IMR-90 (cell line): ENCODE results near the gene CTNNA2.

Experiments
- CEBPB ChIP-seq: IDR thresholded peaks from 2 replicates; pipeline ENCODE4 v1.6.1; 2012; ENCODE audit warnings: low read depth, low read length, improper control_type of control experiment
- CHD1 ChIP-seq: IDR thresholded peaks from 2 replicates; pipeline ENCODE4 v1.6.1; 2012; ENCODE audit warnings: low read depth, low read length, improper control_type of control experiment
- MAFK ChIP-seq: IDR thresholded peaks from 2 replicates; pipeline ENCODE4 v1.6.1; 2012; ENCODE audit warnings: low read depth, low read length, improper control_type of control experiment
- MAZ ChIP-seq: IDR thresholded peaks from 2 replicates; pipeline ENCODE4 v1.6.1; 2012; ENCODE audit warnings: low read depth, mild to moderate bottlenecking, low read length, improper control_type of control experiment, moderate library complexity, borderline replicate concordance
- POLR2A ChIP-seq: IDR thresholded peaks from 2 replicates; pipeline ENCODE4 v1.6.1; 2012; ENCODE audit warnings: mild to moderate bottlenecking, low read depth, low read length
- RFX5 ChIP-seq: IDR thresholded peaks from 2 replicates; pipeline ENCODE4 v1.8.0; 2012; ENCODE audit warnings: low read depth, mild to moderate bottlenecking, low read length, moderate library complexity
- TF ChIP-seq, protein P1 (sequence below): conservative IDR thresholded peaks from 2 replicates; pipeline ENCODE4 v1.5.1; 2012; ENCODE audit warnings: mild to moderate bottlenecking, low read depth, low read length, improper control_type of control experiment
- TF ChIP-seq, protein P2 (sequence below): fragments of 150-350 bp; IDR thresholded peaks from 2 replicates; pipeline ENCODE4 v1.6.1; 2016; ENCODE audit warnings: low read depth, mild to moderate bottlenecking, low read length, moderate library complexity, borderline replicate concordance
- TF ChIP-seq, protein P3 (sequence below): fragments of 150-350 bp; IDR thresholded peaks from 2 replicates; pipeline ENCODE4 v1.6.1; 2017; ENCODE audit warnings: mild to moderate bottlenecking, antibody characterized with exemption, low read length, low read depth

DNA sequence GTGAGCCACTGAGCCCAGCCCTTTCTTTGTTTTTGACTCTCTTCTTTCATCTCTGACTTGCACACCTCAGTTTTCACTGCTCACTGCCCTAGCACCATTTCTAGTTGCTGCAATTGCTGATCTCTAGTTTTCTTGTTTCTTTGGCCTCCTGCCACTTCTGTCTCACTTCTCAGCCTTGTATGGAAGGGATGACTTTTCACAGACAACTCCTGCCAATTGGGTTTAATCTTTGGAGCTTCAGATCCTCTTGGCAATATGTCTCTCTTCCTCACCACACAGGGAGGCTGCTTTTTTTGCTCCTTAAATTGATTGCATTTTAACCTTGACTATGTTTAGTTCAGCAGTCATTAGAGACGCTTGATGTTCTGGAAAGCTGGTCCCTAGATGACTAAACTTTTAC lies 323.1 kb downstream of the CTNNA2 start:
- TF ChIP-seq, protein P1, sequence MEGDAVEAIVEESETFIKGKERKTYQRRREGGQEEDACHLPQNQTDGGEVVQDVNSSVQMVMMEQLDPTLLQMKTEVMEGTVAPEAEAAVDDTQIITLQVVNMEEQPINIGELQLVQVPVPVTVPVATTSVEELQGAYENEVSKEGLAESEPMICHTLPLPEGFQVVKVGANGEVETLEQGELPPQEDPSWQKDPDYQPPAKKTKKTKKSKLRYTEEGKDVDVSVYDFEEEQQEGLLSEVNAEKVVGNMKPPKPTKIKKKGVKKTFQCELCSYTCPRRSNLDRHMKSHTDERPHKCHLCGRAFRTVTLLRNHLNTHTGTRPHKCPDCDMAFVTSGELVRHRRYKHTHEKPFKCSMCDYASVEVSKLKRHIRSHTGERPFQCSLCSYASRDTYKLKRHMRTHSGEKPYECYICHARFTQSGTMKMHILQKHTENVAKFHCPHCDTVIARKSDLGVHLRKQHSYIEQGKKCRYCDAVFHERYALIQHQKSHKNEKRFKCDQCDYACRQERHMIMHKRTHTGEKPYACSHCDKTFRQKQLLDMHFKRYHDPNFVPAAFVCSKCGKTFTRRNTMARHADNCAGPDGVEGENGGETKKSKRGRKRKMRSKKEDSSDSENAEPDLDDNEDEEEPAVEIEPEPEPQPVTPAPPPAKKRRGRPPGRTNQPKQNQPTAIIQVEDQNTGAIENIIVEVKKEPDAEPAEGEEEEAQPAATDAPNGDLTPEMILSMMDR = no peak
- TF ChIP-seq, protein P2, sequence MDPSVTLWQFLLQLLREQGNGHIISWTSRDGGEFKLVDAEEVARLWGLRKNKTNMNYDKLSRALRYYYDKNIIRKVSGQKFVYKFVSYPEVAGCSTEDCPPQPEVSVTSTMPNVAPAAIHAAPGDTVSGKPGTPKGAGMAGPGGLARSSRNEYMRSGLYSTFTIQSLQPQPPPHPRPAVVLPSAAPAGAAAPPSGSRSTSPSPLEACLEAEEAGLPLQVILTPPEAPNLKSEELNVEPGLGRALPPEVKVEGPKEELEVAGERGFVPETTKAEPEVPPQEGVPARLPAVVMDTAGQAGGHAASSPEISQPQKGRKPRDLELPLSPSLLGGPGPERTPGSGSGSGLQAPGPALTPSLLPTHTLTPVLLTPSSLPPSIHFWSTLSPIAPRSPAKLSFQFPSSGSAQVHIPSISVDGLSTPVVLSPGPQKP = no peak
- no peak for TF ChIP-seq POLR2A
- TF ChIP-seq MAFK = no peak
- TF ChIP-seq CHD1 = no peak
- no peak for TF ChIP-seq CEBPB
- no peak for TF ChIP-seq MAZ
- TF ChIP-seq, protein P3, sequence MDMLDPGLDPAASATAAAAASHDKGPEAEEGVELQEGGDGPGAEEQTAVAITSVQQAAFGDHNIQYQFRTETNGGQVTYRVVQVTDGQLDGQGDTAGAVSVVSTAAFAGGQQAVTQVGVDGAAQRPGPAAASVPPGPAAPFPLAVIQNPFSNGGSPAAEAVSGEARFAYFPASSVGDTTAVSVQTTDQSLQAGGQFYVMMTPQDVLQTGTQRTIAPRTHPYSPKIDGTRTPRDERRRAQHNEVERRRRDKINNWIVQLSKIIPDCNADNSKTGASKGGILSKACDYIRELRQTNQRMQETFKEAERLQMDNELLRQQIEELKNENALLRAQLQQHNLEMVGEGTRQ = no peak
- no peak for TF ChIP-seq RFX5
